ENCODE results near the gene ERP29.
"Not testable (repeated sequence)": the region's sequence is repeated elsewhere in the genome, so short reads cannot be mapped to it uniquely, and the experiment has no call there.

Gene ERP29

GRCh38 chr12:112004041-112004440 is 9.2 kb upstream of the ERP29 start:
- no peak for DNase-seq

DNA sequence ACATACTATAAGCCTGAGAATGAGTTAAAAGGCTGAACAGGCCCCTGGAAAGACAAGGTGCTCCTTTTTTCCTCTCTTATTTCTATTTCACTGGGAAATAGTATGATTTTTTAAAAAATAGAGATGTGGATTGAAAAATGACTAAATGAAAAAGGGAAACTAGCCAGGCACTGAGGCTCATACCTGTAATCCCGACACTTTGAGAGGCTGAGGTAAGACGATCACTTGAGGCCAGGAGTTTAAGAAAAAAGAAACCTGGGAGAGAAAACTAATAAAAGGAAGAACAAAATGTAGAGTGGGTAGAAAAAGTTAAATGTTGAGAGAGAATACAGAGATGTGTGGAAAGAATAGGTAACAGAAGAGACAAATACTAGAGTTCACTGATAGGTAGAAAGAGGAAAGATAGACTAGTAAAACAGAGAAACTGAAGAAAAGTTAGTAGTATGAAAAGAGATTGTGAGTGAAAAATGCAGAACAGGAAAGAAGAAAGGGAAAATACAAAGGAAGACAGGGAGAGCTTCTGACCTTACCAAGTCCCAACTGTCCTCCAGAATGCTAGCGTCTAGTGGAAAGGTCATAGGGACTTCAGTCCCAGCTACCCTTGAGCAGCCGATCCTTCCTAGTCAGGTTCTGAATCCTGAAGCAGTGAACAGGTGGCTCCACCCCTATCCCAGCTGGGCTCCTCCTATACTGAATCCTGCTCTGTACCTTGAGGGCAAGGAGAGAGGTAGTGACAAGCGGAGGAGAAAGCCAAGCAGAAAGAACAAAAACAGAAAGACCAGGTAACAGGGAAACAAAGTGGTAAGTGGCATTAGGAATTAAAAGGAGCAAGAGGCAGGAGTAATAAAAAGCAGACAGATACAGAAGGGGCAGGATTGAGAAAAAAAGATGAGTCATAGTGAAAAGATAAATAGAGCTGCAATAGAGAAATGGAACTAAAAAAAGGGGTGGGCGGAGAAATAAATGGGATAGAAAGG is 7.5 kb upstream of the ERP29 start:
- no peak for DNase-seq

- no peak for DNase-seq
These were observed 5.3 kb upstream of the ERP29 start for GRCh38 chr12:112007945-112008344.

- no peak for DNase-seq
These were observed 4.3 kb upstream of the ERP29 start for GRCh38 chr12:112008918-112009317.

GRCh38 chr12:112009596-112009995 is 3.6 kb upstream of the ERP29 start:
- DNase-seq = not testable (repeated sequence)

- no peak for DNase-seq
These were observed 2.5 kb upstream of the ERP29 start for GRCh38 chr12:112010415-112011344.

DNA sequence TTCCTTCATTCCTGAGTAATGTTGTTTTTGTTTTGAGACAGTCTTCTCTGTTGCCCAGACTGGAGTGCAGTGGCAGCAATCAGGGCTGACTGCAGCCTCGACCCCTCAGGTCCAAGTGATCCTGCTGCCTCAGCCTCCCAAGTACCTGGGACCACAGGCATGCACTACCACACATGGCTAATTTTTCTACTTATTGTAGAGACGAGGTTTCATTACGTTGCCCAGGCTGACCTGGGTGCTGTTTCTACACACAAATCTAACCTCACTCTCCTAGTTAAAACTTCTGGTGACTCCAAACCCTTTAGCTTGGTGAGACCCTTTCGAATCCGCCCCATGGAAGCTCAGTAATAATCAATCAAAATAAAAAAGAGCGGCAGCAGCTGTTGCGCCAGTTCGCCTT is 1.5 kb upstream of the ERP29 start:
- DNase-seq = no peak

DNA sequence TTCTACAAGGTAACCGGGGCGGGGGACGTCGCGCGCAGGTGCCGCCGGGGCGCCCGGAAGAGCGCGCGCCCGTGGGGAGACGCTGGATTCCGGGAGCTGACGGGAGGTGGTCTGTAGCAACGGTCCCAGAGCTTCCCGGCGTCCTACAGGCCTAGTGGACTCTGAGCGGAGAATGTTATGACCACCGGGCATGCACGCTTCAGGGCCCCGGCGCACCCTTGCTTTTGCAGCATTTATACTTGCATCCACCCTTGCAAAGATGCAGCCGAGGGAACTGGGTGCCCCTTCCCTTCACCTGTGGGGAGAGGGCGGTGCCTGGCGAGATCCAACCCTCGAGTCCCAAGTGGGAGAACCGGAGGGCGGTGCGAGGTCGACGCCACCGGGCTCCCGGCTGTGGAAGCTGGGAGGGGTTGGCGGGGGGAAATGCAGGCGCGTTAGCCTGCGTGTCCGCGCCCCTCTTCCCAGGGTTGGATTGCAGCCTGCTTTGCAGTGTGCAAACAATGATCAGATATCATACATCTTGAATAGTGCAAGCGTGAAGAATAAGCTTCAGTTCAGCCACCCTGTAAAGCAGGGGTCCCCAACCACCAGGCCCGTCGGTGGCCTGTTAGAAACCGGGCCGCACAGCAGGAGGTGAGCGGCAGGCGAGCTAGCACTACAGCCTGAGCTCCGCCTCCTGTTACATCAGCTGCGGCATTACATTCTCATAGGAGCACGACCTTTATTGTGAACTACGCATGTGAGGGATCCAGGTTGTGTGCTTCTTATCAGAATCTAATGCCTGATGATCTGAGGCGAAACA is 576 bp downstream of the ERP29 start:
- DNase-seq = peak; percentile 72

GRCh38 chr12:112015938-112016337 is 2.7 kb downstream of the ERP29 start:
- no peak for DNase-seq

- DNase-seq = no peak
These were observed 3.8 kb downstream of the ERP29 start for GRCh38 chr12:112017041-112017440.

- no peak for DNase-seq
These were observed 5.5 kb downstream of the ERP29 start for GRCh38 chr12:112018571-112019237.

GRCh38 chr12:112020947-112021457 is 7.8 kb downstream of the ERP29 start:
- no peak for DNase-seq

GRCh38 chr12:112022241-112023016 is 9.2 kb downstream of the ERP29 start:
- DNase-seq = no peak

GRCh38 chr12:112023759-112024396 is 10.7 kb downstream of the ERP29 start:
- no peak for DNase-seq

DNA sequence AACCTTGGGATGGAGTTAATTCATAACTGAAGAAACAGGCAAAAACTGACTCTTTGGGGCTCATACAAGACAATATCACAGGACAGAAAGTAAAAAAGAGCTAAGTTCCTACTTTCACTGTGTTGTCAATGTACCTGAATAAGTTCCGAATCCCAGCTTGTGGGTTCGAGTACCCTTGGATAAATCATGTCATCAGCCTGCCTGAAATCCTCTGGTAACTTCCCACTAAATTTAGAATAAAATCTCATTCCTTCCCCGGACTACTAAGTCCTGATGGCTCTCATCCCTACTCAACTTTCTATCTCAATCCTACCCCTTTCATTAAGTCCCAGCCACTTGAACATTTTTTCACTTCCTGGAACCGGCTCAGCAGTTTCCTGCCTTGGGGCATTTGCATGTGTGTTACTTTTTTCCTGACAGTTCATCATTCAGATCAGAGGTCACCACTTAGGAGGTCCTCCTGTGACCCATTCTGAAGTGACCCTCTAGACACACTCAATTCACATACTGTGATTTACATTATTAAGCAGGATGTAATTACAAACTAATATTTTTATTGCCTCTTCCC is 12.7 kb downstream of the ERP29 start:
- DNase-seq = no peak

DNA sequence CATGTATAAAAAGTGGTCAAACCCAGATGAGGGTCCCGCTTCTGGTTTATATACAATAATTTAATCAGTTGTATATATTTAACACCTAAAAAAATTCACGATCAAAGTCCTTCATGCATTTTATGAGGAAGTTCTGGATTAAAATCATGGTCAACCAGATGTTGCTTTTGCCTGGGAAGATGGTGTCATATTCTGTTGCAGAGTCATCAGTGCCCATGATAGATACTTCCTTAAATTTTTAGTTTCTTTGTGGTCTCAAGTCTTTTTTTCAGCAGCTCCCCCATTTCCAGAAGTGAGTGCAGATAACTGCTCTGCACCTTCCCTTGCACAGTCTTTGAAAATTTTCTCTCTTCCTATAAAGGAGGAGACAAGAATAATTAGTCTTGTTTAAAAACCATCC is 16.1 kb downstream of the ERP29 start:
- no peak for DNase-seq

- no peak for DNase-seq
These were observed 18.2 kb downstream of the ERP29 start for GRCh38 chr12:112031472-112031871.

DNA sequence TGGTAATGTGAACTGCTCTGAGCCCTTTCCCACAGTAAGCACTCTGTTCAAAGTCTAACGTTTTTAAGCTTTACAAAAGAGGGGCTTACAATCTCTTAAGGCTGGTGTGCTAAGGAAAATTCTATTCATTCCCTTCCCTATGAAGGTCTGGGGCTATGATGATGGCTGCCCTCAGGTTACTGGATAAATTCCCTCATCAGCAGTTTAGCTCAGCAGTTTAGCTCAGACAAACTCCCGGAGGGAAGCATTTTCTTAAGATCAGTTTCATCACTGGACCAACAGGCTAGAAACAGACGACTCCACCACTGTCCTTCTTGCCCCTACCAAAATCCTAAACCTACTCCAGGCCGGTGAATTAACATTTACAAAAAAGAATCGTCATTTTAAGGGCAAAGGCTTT is 19.1 kb downstream of the ERP29 start:
- no peak for DNase-seq

- no peak for DNase-seq
These were observed 22.1 kb downstream of the ERP29 start for GRCh38 chr12:112035219-112035785.

DNA sequence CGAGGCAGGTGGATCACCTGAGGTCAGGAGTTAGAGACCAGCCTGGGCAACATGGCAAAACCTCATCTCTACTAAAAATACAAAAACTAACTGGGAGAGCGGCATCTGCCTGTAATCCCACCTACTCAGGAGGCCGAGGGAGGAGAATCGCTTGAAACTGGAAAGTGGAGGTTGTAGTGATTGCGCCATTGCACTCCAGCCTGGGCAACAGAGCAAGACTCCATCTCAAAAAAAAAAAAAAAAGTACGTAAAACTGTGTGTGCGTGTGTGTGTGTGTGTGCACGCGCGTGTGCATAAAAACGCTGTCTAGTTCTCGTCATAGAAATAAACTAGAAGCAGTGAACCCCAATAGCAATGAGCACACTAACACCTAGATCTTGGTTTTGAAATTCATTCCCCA is 23.4 kb downstream of the ERP29 start:
- DNase-seq = not testable (repeated sequence)
